Peyer's patch (tissue), 4 donors: ENCODE data around the gene FGF12. TPM values are rescaled to one million over a fixed set of nuclear protein-coding genes. Genes with fewer than 3 reads are reported as not detected.

Experiments
- DNase-seq, 3 donors: peaks; one replicate each; pipeline ENCODE4 v3.0.0-alpha.2; 2017 to 2019
- H3K27ac ChIP-seq, 4 donors: fragments of 200-600 bp; sonication (generic); one replicate each; pipeline ENCODE4 v1.5.1; 2016 to 2019
- H3K27me3 ChIP-seq, 2 donors: fragments of 200-600 bp; sonication (generic); one replicate each; pipeline ENCODE4 v1.5.1; 2019
- H3K36me3 ChIP-seq, 3 donors: fragments of 200-600 bp; sonication (generic); one replicate each; pipeline ENCODE4 v1.5.1; 2016 to 2019
- H3K4me1 ChIP-seq, 4 donors: fragments of 200-600 bp; sonication (generic); one replicate each; pipeline ENCODE4 v1.5.1; 2016 to 2019
- H3K4me3 ChIP-seq, 4 donors: fragments of 200-600 bp; sonication (generic); 1 replicate in 3 of 4; 2 replicates in 1 of 4; pipeline ENCODE4 v1.5.1; 2016 to 2019; ENCODE audit warnings: mild to moderate bottlenecking in 1 of 4
- H3K9me3 ChIP-seq, 4 donors: fragments of 200-600 bp; sonication (generic); one replicate each; pipeline ENCODE4 v1.5.1; 2016 to 2019; ENCODE audit warnings: mild to moderate bottlenecking in 1 of 4
- POLR2A ChIP-seq, 2 donors: fragments of 450-650 bp; IDR thresholded peaks; one replicate each; pipeline ENCODE4 v1.5.1; 2017; ENCODE audit warnings: antibody characterized with exemption in 2 of 2, mild to moderate bottlenecking in 2 of 2, moderate library complexity in 2 of 2
- total RNA-seq, 4 donors: library from RNA; depleted of rRNA; stranded (reverse); fragments of >200 nt; gene quantifications; one replicate each; pipeline ENCODE4 v1.1.0, GENCODE V29; 2016
- TF ChIP-seq, protein P1 (sequence below), 6 experiments: fragments of 450-650 bp in 4 of 6; fragments of 200-600 bp in 2 of 6; sonication (generic) in 1 of 6; IDR thresholded peaks; one replicate each; pipeline ENCODE4 v1.5.1; 2017 to 2019; ENCODE audit warnings: antibody characterized with exemption in 6 of 6, mild to moderate bottlenecking in 3 of 6, moderate library complexity in 1 of 6

Gene FGF12
- total RNA-seq, 4 donors from 2014 or later = 0.47 TPM; not detected in 3

- TF ChIP-seq, protein P1, sequence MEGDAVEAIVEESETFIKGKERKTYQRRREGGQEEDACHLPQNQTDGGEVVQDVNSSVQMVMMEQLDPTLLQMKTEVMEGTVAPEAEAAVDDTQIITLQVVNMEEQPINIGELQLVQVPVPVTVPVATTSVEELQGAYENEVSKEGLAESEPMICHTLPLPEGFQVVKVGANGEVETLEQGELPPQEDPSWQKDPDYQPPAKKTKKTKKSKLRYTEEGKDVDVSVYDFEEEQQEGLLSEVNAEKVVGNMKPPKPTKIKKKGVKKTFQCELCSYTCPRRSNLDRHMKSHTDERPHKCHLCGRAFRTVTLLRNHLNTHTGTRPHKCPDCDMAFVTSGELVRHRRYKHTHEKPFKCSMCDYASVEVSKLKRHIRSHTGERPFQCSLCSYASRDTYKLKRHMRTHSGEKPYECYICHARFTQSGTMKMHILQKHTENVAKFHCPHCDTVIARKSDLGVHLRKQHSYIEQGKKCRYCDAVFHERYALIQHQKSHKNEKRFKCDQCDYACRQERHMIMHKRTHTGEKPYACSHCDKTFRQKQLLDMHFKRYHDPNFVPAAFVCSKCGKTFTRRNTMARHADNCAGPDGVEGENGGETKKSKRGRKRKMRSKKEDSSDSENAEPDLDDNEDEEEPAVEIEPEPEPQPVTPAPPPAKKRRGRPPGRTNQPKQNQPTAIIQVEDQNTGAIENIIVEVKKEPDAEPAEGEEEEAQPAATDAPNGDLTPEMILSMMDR (IDR thresholded peaks at IDR 0.05) = no peak
- no peak for TF ChIP-seq POLR2A (IDR thresholded peaks at IDR 0.05)
- Histone ChIP-seq H3K4me3 (no peak overlapping the region), H3K9me3 (no peaks in the 10 kb centered on the region), H3K36me3 (no peaks in the 10 kb centered on the region), H3K27ac (no peak overlapping the region), H3K4me1 (no peaks in the 10 kb centered on the region), H3K27me3 (no peaks in the 10 kb centered on the region)
- no peak for DNase-seq
These were observed 118.4 kb downstream of the FGF12 start for GRCh38 chr3:192608726-192609600.

- Histone ChIP-seq H3K4me1 (no peaks in the 10 kb centered on the region), H3K27ac (no peak overlapping the region), H3K36me3 (no peaks in the 10 kb centered on the region), H3K9me3 (no peaks in the 10 kb centered on the region), H3K4me3 (no peak overlapping the region), H3K27me3 (no peaks in the 10 kb centered on the region)
- no peak for TF ChIP-seq POLR2A (IDR thresholded peaks at IDR 0.05)
- TF ChIP-seq, protein P1 (IDR thresholded peaks at IDR 0.05) = no peak
- no peak for DNase-seq
These were observed 119.5 kb downstream of the FGF12 start for GRCh38 chr3:192607798-192608197.

- Histone ChIP-seq H3K27ac (no peak overlapping the region), H3K4me3 (no peak overlapping the region)
These were observed 129.4 kb downstream of the FGF12 start for GRCh38 chr3:192597913-192598312.

DNA sequence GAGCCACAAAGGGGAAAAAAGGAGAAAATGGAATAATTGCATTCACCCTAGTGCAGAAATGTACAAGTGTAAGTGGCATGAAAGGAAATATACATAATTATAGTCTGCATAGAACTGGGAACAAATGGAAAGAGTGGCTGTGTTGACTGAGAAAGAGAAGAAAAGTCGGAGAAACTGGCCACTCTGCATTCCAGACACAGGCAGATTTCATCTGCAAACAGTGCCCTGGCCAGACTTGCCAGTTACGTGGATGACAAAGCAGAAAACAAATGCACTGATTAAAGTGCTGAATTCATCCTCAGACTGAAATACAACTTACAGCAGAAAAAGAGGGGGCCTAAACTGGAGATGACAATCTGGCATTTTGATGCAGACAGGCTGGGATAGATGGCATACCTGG is 129.8 kb downstream of the FGF12 start:
- Histone ChIP-seq H3K4me3 (no peak overlapping the region), H3K27me3 (no peaks in the 10 kb centered on the region), H3K27ac (no peak overlapping the region), H3K36me3 (no peaks in the 10 kb centered on the region), H3K4me1 (no peaks in the 10 kb centered on the region), H3K9me3 (no peaks in the 10 kb centered on the region)
- no peak for DNase-seq
- TF ChIP-seq, protein P1 (IDR thresholded peaks at IDR 0.05) = no peak
- no peak for TF ChIP-seq POLR2A (IDR thresholded peaks at IDR 0.05)

More at GRCh38 chr3:192597913-192598312, 129.4 kb downstream of the FGF12 start:
- TF ChIP-seq POLR2A (IDR thresholded peaks at IDR 0.05) = no peak
- TF ChIP-seq, protein P1 (IDR thresholded peaks at IDR 0.05) = no peak
- no peak for DNase-seq
- Histone ChIP-seq H3K27me3 (no peaks in the 10 kb centered on the region), H3K4me1 (no peaks in the 10 kb centered on the region), H3K36me3 (no peaks in the 10 kb centered on the region), H3K9me3 (no peaks in the 10 kb centered on the region)

GRCh38 chr3:192578729-192579128 is 148.6 kb downstream of the FGF12 start:
- H3K36me3 ChIP-seq = no peaks in the 10 kb centered on the region
- no peaks in the 10 kb centered on the region for H3K9me3 ChIP-seq
- DNase-seq = no peak
- no peaks in the 10 kb centered on the region for H3K4me1 ChIP-seq
- TF ChIP-seq POLR2A (IDR thresholded peaks at IDR 0.05) = no peak
- TF ChIP-seq, protein P1 (IDR thresholded peaks at IDR 0.05) = no peak
- no peak overlapping the region for H3K27ac ChIP-seq
- H3K27me3 ChIP-seq = no peaks in the 10 kb centered on the region
- no peak overlapping the region for H3K4me3 ChIP-seq
